GM12875 (cell line): ENCODE results near the gene FXYD3.

Experiments
- H3K4me3 ChIP-seq: one replicate; pipeline ENCODE4 v1.5.1; 2011; ENCODE audit warnings: low read depth, low read length, control low read depth
- CTCF ChIP-seq: IDR thresholded peaks from 2 replicates; pipeline ENCODE4 v1.5.1; 2011; ENCODE audit warnings: low read depth, mild to moderate bottlenecking, control low read depth, inconsistent platforms, low read length, moderate library complexity, borderline replicate concordance; ENCODE audit not compliant: insufficient read depth

The FXYD3 gene

GRCh38 chr19:35156673-35157014 lies 41.0 kb downstream of the FXYD3 start:
- no peak overlapping the region for H3K4me3 ChIP-seq
- TF ChIP-seq CTCF, result no peak

GRCh38 chr19:35157431-35157830 lies 41.8 kb downstream of the FXYD3 start:
- no peak overlapping the region for H3K4me3 ChIP-seq
- no peak for TF ChIP-seq CTCF

GRCh38 chr19:35159606-35160005 lies 44.0 kb downstream of the FXYD3 start:
- TF ChIP-seq CTCF, result no peak
- no peak overlapping the region for H3K4me3 ChIP-seq

- TF ChIP-seq CTCF, result no peak
- no peak overlapping the region for H3K4me3 ChIP-seq
These were observed 45.2 kb downstream of the FXYD3 start for GRCh38 chr19:35160629-35161433.

- H3K4me3 ChIP-seq, result no peak overlapping the region
- TF ChIP-seq CTCF, result no peak
These were observed 45.8 kb downstream of the FXYD3 start for GRCh38 chr19:35161434-35161743.

GRCh38 chr19:35162471-35163326 lies 47.1 kb downstream of the FXYD3 start:
- no peak for TF ChIP-seq CTCF
- no peak overlapping the region for H3K4me3 ChIP-seq

GRCh38 chr19:35164418-35164817 lies 48.8 kb downstream of the FXYD3 start:
- TF ChIP-seq CTCF, result no peak

More at GRCh38 chr19:35164418-35164817, 48.8 kb downstream of the FXYD3 start:
- no peak overlapping the region for H3K4me3 ChIP-seq
